LNCaP clone FGC (cell line): ENCODE data around the gene ROM1.
A peak's percentile ranks its signal among the peaks of the same experiment; 100 is the strongest.

Source experiments
- DNase-seq: peaks from one replicate; pipeline ENCODE4 v3.0.0-alpha.2; 2011; ENCODE audit warnings: low read depth
- H3K4me3 ChIP-seq: 2 replicates; pipeline ENCODE4 v1.5.1; 2011; ENCODE audit warnings: mild to moderate bottlenecking, low read depth, low read length, control low read depth
- CTCF ChIP-seq: IDR thresholded peaks from 2 replicates; pipeline ENCODE4 v1.5.1; 2012; ENCODE audit warnings: mild to moderate bottlenecking; ENCODE audit not compliant: control insufficient read depth, insufficient read depth; ENCODE audit errors: extremely low read depth

The ROM1 gene

GRCh38 chr11:62652161-62653006 is 39.3 kb downstream of the ROM1 start:
- no peak for DNase-seq
- peak overlapping the region; percentile 87 for H3K4me3 ChIP-seq
- TF ChIP-seq CTCF: no peak

GRCh38 chr11:62654297-62654696 is 41.2 kb downstream of the ROM1 start:
- DNase-seq: no peak
- H3K4me3 ChIP-seq: no peak overlapping the region
- no peak for TF ChIP-seq CTCF

- no peak for DNase-seq
- no peak overlapping the region for H3K4me3 ChIP-seq
- no peak for TF ChIP-seq CTCF
Measured at GRCh38 chr11:62656796-62657429, 43.9 kb downstream of the ROM1 start.

- no peak for DNase-seq
Measured at GRCh38 chr11:62664405-62665074, 51.5 kb downstream of the ROM1 start.

More at GRCh38 chr11:62664405-62665074, 51.5 kb downstream of the ROM1 start:
- no peak for TF ChIP-seq CTCF
- peak overlapping the region; percentile 97 for H3K4me3 ChIP-seq
